ENCODE data around the gene GRM5.
"Not testable (repeated sequence)": the region's sequence is repeated elsewhere in the genome, so short reads cannot be mapped to it uniquely, and the experiment has no call there.

GRM5 gene

DNA sequence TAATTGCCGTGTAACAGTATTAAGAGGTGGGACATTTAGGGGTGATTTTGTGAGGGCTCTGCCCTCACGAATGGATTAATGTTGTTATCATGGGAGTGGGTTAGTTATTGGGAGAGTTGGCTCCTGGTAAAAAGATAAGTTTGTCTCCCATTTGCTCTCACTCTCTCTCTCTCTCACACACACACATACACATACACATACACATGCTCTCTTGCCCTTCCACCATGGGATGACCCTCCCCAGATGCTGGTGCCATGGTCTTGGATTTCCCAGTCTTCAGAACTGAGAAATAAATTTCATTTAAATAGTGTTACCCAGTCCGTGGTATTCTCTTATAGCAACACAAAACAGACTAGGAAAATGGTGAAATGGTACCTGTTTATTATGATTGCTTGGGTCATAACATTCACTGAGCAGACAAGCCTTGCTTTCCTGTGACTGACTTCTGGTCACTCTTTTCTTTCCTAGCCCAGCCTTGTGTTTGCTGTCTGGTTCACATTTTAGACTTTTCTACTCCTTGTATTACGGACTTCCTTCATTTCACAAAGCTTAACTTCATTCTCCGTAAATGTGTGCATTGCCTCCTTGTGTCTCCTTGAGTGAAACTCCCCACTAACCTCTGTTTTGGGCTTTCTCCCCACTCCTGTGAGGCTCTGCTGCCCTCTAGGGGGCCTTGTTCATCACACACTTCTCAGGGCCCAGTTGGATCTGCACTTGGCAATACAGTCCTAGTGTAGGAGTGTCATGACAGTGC is 521.7 kb downstream of the GRM5 start:
- DNase-seq (ENCODE audit: low read depth, low spot score): peak; percentile 79

DNA sequence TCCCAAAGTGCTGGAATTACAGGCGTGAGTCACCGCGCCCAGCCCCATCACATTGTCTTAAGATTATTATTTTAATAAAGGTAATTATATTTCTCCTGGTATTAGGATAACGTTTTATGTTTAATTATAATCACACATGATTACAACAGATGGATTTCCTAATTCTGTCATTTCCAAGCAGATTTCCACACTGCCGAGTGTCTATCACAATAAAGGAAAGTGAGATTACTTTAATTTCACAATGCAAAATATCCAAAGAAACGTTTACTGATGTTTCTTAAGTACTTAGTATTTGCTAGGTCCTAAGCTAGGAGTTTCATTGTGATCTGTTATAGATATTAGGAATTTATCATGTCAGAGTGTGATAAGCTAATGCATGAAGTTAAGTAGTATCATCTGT is 524.8 kb downstream of the GRM5 start:
- no peak for DNase-seq (ENCODE audit: low read depth, low spot score)

DNA sequence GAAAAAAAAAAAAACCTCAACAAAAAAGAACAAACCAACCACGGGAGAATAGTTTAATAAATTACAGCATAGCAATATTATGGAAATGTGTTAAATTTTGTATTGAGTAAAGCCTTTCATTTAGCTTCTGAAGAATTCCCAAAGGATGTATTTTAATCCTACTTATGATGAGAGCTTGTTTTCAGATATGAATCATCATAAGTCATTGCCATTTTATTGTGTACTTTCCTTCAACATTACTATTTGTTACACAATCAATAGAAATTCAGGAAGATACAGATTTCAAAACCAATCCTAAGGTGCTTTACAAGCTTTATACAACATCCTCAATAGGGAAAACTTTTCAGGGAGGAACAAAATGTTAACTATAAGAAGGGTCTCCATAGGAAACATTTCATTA is 527.7 kb downstream of the GRM5 start:
- DNase-seq (ENCODE audit: low read depth, low spot score): no peak

DNA sequence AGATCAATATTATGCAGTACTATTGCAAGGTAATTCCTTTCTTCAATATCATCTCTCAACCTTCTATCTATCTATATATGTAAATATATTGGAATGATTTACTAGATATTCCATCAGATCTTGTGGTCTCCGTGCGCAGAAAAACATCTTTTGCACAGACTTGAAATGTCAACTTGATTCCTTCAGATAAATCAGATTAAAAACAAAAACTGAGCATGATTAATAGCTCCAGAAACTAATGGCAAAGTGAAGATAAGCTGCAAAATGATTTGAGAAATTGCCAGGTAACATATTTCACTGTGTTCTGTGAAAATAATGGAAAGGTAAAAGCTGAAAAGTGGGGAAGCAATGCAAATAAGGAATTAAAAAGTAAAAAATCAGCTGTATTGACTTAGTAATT is 528.2 kb downstream of the GRM5 start:
- DNase-seq (ENCODE audit: low read depth, low spot score): no peak

DNA sequence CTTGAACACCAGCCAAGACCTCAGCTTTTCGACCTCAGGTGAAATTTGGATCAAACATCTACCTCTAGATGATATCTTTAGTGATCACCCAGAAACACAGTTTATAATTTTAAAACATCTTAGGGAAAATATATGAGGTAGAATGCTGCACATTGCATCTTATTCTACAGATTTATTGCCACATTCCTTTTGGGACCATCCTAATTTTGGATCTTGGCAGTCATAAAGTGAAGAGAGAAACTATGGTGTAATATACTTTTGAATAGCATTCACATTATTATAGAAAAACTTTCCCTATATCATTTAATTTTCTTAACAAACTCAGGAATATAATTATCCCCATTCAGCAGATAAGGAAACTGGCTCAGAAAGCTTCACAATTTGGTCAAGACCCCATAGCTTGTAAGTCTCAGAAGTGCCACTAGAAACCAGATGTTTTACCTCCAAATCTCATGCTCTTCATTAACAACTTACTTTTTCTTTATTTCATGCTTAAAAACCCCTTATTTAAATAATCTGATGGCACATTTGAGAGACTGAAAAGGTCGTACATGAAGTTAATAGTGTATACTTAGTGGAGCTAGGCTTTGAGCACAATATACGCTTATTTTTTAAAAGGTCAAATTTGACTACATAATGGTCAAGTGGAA is 529.0 kb downstream of the GRM5 start:
- no peak for DNase-seq (ENCODE audit: low read depth, low spot score)

DNA sequence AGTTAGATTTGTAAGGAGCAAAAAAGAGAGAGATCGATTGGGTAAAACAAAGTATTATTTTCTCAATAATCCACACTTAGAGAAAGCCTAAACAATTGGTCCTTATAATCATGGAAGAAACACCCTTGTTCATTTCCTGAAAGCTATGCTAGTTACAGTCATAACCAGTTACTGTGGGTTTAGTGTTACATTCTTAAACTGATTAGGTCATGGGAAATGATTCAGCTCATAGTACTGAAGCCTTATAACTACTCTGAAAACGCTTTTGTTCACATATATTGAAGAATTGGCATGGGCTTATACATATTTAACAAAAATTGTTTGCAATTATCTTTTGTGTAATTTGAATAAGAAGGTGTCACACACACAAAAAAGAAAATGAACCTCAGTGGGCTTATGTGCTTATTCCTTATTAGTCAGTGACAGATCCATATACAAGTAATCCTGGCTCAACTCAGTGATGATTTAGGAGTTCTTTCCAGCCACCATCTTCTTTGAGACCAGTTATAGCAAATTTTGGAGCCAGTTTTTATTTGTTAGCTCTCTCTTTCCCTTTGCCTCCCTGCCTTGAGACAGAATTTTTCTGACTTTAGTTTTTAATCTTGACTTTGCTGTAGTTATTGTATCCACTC is 529.8 kb downstream of the GRM5 start:
- DNase-seq (ENCODE audit: low read depth, low spot score): peak; percentile 45

DNA sequence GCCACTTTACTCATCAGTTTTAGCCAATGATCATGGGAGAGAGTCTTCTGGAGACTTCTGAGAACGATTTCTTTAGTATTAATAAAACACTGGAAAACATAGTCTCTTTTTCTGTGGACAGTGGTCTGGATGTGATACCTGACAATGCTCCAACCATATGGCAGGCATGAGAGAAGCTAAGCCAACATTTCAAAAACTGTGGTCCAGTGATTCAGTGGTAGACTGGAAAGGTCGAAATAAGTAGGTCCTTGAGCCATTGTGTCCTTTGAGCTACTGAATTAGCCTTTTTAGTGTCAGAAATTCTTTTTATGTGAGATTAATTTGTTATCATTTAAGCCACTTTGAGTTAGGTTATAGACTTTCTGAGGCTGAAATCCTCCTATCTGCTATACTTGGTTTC is 530.5 kb downstream of the GRM5 start:
- DNase-seq (ENCODE audit: low read depth, low spot score): no peak

DNA sequence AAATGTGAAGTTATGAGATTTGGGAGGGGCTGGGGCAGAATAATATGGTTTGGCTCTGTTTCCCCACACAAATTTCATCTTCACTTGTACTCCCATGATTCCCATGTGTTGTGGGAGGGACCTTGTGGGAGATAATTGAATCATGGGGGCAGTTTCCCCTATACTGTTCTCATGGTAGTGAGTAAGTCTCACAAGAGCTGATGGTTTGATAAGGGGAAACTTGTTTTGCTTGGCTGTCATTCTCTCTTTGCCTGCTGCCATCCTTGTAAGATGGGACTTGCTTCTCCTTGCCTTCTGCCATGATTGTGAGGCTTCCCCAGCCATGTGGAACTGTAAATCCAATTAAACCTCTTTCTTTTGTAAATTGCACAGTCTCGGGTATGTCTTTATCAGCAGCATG is 531.1 kb downstream of the GRM5 start:
- DNase-seq (ENCODE audit: low read depth, low spot score): not testable (repeated sequence)

DNA sequence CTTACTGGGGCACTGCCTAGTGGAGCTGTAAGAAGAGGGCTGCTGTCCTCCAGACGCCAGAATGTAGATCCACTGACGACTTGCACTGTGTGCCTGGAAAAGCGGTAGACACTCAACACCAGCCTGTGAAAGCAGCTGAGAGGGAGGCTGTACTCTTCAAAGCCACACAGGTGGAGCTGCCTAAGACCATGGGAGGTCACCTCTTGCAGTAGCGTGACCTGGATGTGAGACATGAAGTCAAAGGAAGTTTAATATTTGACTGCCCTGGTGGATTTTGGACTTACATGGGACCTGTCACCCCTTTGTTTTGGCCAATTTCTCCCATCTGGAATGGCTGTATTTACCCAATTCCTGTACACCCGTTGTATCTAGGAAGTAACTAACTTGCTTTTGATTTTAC is 531.6 kb downstream of the GRM5 start:
- DNase-seq (ENCODE audit: low read depth, low spot score): no peak

DNA sequence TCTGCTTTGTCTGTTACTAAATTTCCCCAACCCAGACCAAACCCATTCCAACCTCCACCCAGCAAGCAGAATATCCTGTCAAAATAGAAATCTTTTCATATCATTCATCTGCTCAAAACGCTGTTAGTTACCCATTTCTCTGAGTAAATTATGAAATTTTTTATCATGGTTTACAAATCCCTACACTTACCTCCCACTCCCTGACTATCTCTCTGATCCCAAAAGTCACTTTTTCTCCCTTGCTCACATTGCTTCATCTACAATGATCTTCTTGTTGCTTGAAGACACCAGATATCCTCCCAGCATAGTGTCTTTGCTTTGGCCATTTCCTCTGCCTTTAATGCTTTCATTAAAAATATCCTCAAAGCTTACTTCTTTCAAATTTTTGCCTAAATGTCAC is 532.8 kb downstream of the GRM5 start:
- no peak for DNase-seq (ENCODE audit: low read depth, low spot score)

DNA sequence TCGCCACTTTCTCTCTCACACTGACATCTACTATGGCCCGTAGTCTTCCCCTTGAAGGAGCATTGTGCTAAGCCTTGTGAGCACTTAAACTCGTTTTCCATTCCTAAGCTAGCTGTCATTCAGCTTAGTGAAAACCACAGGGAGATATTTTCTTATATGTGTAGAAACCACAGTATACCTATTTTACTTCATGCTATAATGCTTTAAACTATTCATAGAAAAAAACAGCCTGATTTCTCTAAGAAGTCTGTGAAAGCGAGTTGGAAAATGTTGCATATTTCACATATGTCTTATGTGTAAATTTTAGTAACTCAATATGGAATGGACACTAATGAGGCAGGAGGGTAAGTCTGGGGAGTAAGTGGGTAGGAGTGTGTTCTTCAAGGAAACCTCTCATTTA is 534.0 kb downstream of the GRM5 start:
- no peak for DNase-seq (ENCODE audit: low read depth, low spot score)

DNA sequence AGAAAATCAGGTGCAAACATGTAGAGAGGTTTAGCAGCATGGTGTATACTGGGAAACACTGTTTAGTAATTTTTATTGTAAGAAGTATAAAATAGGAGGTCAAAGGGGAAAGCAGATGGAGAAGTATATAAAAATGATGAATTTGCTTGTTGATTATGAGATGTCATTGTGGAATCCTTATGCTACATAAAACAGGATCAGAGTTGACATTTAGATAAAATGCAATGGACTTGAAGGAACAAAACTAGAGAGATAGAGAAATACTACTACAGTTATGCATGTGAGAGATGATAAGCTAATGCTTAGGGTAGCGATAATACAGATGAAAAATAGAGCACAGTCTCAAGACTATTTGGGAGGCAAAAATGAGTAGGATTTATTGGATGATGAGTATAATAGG is 536.4 kb downstream of the GRM5 start:
- DNase-seq (ENCODE audit: low read depth, low spot score): no peak

DNA sequence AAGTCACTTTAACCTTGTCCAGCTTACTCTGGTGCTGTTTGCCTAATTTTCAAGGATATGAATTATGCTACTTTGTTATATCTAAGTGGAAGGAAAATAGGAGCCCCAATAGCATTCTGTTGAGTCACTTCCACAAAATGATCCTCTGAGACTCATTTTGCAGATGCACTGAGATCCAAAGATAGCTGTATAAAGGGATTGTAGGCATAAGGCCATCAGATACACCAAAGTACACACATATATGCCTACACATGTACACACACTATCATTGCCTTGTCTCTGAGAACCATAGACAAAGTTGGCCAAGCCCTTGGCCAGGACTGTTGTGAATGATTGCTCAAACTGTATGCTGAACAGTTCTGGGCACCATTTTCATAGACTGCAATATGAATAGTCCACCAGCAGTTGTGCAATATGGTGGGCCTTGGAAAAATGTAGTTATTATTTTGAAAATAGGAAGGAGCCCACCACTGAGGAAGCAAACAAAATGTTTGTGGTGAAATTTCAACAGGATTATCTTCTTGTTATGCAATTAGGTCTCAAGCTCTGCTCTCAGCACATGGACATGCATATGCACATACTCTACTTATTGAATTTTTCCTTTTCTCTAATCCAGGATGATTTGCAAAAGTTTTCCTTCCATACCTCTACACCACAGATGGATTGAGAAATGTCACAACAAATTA is 542.3 kb downstream of the GRM5 start:
- DNase-seq (ENCODE audit: low read depth, low spot score): no peak

DNA sequence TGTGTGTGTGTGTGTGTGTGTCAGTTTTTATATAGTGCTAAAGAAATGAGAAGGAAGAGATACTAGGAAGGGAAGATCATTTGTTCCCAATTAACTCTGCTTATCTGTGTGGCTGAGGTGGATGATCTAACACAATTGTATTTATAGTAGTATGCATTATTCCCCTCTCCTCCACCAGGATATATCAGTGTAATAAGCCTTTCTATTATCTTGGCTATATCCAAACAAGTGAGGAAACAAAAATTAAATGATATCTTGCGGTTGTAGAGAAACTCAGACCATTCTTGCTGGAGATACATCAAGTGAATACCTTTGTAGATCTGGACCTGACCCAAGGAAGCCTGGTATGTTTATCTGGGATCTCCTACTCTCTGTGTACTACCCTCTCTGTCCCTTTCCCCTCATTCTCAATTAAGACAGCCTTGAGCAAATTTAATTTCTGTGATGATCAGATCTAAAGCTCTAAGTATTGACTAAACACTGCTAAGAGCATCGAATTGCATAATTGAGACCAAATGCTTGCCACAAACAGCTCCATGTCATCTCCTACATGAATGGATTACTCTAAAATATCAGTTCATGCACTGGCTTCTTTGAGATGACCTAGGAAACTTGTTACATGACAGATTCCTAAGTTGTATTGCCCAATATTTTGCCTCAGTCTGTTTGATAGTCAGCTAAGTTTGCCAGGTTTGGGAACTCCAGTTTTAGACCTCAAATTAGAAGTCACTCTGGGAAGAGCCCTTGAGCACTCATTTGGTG is 543.0 kb downstream of the GRM5 start:
- DNase-seq (ENCODE audit: low read depth, low spot score): no peak

DNA sequence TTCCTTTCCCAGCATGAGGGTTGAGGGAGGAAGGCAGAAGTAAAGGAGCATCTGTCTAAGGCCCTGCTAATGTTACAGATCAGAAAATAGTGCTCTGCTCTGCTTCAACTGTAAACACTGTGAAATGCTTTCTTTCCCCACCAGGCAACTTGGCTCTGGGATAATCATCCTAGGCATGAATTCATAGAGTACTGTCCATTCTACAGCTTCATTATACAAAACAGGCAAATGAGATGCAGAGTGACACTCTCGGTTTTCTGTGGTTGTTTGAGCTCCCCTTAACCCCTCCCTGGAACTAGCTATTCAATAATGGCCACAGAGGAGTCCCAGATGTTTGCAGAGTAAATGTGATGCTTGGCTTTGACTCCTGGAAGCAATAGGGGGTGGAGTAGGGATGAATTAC is 544.0 kb downstream of the GRM5 start:
- peak; percentile 11 for DNase-seq (ENCODE audit: low read depth, low spot score)

DNA sequence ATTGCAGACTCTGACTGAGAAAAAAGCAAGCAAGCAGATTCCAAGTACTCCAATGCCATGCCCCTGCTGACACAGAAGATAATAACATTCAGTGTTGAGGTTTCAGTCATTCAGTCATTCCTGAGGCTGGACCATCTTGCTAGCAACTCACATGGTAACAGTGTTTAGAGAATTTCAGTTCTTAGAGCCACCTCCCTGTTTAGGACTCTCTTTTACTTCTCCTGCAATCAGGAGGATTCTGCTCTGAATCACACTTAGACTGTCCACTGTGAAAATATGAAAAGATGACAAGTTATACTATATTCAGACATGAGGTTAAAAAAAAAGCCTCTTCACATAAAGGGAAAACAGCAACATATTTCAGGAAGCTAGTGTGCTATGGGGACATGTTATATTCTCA is 544.4 kb downstream of the GRM5 start:
- peak; percentile 10 for DNase-seq (ENCODE audit: low read depth, low spot score)

DNA sequence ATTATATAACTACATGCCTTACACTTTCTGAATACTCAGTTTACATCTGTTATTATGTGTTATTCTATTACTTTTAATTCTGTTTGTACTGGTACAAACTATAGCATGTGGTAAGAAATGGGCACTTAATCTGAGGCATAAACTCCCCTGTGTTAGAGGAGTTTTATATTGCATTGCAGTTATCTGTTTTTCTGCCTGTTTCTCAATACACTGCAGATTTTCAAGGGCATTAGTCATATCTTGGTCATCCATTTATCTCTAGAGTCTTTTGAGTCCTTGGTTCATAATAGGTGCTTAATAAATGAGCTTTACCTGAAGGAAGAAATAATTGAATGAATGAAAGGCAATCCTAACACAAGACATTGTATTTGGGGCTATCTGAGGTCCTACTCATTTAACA is 545.4 kb downstream of the GRM5 start:
- DNase-seq (ENCODE audit: low read depth, low spot score): no peak

DNA sequence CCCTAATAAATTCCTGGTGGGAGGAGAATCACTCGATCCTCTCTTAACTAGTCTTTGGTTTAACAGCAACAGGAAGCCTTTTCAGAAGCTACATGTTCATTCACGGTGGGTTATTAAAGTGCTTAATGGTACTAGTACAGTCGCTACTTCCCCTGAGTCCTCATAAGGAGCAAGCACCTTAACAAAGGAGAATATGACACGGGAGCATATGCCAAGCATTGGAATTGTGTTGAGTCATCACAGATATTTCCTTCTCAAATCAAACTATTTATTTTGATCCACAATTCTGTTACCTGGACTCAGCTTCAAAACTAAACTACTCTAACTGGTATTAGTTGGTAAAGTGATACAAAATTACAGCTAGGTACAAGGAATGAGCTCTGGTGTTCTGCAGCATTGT is 550.8 kb downstream of the GRM5 start:
- DNase-seq (ENCODE audit: low read depth, low spot score): no peak

DNA sequence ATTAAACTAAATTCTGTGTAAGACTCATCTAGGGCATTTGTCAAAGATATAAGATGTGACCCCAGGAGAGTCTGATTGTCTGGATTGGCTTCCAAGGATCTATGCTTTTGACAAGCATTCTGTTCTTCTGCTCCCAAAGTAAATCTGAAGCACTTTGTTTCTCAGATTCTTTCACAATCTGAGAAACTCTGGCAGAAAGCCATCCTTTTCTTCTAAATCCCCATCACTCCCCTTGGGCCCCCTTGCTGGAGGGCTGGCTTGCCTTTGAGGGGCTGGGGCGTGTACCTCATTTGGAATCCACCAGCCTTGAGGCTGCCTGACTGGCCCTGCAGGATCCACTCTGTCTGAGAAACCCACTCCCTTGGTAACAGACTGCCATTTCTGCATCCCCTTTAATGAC is 554.8 kb downstream of the GRM5 start:
- DNase-seq (ENCODE audit: low read depth, low spot score): no peak

DNA sequence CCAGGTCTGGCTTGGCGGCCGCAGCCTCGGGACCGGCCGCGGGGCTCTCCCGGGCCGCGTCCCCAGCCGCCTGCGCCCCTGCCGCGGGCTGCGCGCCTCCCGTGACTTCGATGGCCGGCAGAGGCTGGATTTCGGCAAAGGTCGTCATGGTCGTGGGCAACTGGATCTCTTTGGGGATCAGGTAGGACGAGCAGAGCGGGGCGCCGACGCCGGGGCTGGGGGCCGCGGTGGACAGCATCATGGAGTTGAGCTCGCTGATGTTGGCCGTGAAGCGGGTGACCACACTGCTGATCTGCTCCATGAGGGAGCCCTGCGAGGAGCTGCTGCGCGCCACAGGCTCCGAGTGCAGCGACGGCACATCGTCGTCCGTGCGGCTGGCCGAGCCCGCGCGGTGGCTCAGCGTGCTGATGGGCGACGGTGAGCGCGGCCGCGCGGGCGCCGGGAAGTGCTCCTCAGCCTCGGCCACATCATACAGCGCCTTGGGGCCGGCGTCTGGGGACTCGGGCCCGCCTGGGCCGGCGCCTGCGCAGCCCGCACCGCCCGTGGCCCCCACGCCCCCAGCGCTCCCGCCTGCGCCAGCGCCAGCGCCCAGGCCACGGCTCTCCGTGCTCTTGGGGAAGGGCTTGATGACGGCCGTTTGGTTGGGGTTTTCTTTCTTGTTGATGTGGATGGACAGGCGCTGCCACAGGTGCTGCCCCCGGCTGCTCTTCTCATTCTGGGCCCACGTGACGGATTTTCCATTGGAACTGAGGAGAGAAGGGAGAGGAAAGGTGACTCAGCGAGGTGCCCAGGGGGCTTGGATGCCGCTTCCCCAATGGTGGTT is 556.8 kb downstream of the GRM5 start:
- no peak for DNase-seq (ENCODE audit: low read depth, low spot score)

DNA sequence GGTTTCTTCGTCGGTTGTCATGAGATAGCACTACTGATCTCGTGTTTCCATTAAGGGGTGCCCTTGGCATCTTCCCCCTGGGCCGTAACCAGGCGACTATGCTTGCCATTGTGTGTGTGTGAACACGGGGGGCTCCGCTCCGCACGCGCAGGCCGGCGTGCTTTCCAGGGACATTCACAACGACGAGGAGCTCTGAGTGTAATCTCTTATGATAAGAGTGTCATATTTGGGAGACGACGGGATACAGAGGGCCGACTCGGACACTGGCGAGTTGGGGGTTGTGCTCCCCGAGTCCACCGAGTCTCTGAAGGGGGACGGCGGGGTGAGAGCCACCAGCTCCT is 557.4 kb downstream of the GRM5 start:
- no peak for DNase-seq (ENCODE audit: low read depth, low spot score)

Measured in brain pericyte (primary cell).